Measurements from ENCODE around the gene PSD2. TPM values are rescaled to one million over a fixed set of nuclear protein-coding genes. Genes with fewer than 3 reads are reported as not detected.

PSD2 gene
- total RNA-seq, 5 donors from 2014 or later (not counting 1 experiment from before 2014, with no cell fraction given), result 0.07 to 0.15 (median 0.09) TPM; not detected in 2

DNA sequence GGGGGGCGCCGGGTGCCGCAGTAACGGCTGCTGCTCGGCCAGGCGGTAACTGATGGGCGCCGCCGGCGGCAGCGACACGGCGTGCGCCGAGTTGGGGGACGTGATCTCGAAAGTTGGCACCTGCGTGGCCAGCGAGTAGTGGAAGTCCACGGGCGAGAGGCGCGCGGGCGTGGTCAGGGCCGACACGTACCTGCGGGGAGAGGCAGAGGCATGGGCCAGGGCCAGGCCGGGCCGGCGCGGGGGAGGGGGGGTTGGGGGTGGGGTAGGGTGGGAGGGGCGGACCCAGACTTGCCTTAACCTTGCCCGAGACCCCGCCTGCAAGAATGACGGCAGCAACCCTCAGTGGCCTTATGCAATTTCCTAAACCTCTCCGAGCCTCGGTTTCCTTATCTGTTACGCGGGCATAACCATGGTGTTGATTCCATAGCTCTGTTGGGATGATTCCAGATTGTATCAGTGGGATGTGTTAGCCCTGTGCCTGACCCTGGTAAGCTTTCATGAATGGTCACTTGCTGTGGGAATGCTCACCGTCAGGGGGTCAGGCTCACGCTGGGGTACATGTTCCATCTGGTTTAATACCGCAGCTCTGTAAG lies 53.0 kb downstream of the PSD2 start:
- Histone ChIP-seq H3K4me1 (ENCODE audit: control insufficient read depth in 1 of 2, extremely low read depth in 1 of 2, insufficient read depth in 2 of 2, low read length in 2 of 2) (peaks cover 0 to 16% of the 10 kb centered on the region in 2 experiments), H3K4me3 (ENCODE audit: control insufficient read depth in 1 of 2, extremely low read depth in 1 of 2, low read length in 1 of 2) (peak overlapping the region; percentile 56 to 70), H3K9me3 (no peaks in the 10 kb centered on the region), H3K27ac (ENCODE audit: low read length) (peak overlapping the region; percentile 41), H3K36me3 (ENCODE audit: control insufficient read depth in 2 of 2, extremely low read depth in 1 of 2, insufficient read depth in 1 of 2, low read length in 1 of 2) (no peaks in the 10 kb centered on the region), H3K27me3 (replicated peaks in 1 of 2; ENCODE audit: control insufficient read depth in 2 of 2, extremely low read depth in 1 of 2, insufficient read depth in 2 of 2, low read length in 1 of 2) (peaks cover 2 to 29% of the 10 kb centered on the region in 2 experiments)
- WGBS (ENCODE audit: insufficient coverage), result 18% methylated on average over 27 of the region's 43 CpGs
- Mint-ChIP-seq H3K4me1 (peaks cover 9 to 25% (median 16%) of the 10 kb centered on the region in 3 donors), H3K27ac (peak overlapping the region; percentile 53 to 63), H3K27me3 (peaks cover 9 to 19% of the 10 kb centered on the region in 2 donors), H3K36me3 (no peaks in the 10 kb centered on the region), H3K9me3 (no peaks in the 10 kb centered on the region), H3K4me3 (peak overlapping the region; percentile 64 to 82 (median 76))
- peak in 26 of 35 experiments; percentile 2 to 55 (median 28) for DNase-seq
- CTCF ChIA-PET, result interaction anchor here in 1 of 2 donors (2.6 kb wide), 1 partner anchor 61 kb away, joined by 16 read pairs; no protein-coding TSS in a partner anchor
- peak; percentile 31 to 39 (median 38) for ATAC-seq (replicated peaks in 1 of 4)
- POLR2A ChIA-PET, result interaction anchor here in 1 of 2 donors (0.5 kb wide), 1 partner anchor 117 kb away, joined by 5 read pairs; no protein-coding TSS in a partner anchor

DNA sequence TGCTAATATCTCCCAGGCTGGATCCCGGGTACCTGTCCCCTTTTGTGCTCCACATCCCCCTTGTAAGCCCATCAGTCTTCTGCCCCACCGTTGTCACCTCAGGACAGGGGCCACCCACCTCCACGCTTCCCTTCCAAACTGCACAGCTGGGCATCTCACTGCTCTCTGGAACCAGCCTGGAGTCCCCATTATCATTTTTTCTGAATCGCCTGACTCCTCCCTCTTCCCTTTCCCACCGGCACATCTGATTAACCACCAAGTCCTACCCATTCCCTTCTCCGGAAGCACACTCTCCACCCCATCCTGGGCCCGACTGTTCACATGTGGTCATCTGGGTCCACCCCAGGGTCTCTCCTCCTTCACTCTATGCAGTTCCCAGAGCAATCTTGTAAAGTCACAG lies 53.9 kb downstream of the PSD2 start:
- Mint-ChIP-seq H3K4me1 (peaks cover 8 to 22% (median 15%) of the 10 kb centered on the region in 3 donors), H3K27me3 (peaks cover 6 to 15% of the 10 kb centered on the region in 2 donors), H3K4me3 (peak overlapping the region; percentile 55 to 82 (median 64)), H3K27ac (peak overlapping the region; percentile 48 to 73), H3K36me3 (no peaks in the 10 kb centered on the region), H3K9me3 (no peaks in the 10 kb centered on the region)
- 87% methylated on average over 7 of the region's 7 CpGs for WGBS (ENCODE audit: insufficient coverage)
- no peak for ATAC-seq (replicated peaks in 1 of 4)
- CTCF ChIA-PET, result interaction anchor here in 1 of 2 donors (1.1 kb wide), 1 partner anchor 10 kb away, joined by 3 read pairs; no protein-coding TSS in a partner anchor
- Histone ChIP-seq H3K36me3 (ENCODE audit: control insufficient read depth in 2 of 2, extremely low read depth in 1 of 2, insufficient read depth in 1 of 2, low read length in 1 of 2) (no peaks in the 10 kb centered on the region), H3K27ac (ENCODE audit: low read length) (no peak overlapping the region), H3K4me3 (ENCODE audit: control insufficient read depth in 1 of 2, extremely low read depth in 1 of 2, low read length in 1 of 2) (no peak overlapping the region), H3K4me1 (ENCODE audit: control insufficient read depth in 1 of 2, extremely low read depth in 1 of 2, insufficient read depth in 2 of 2, low read length in 2 of 2) (peaks cover 0 to 15% of the 10 kb centered on the region in 2 experiments), H3K9me3 (no peaks in the 10 kb centered on the region), H3K27me3 (replicated peaks in 1 of 2; ENCODE audit: control insufficient read depth in 2 of 2, extremely low read depth in 1 of 2, insufficient read depth in 2 of 2, low read length in 1 of 2) (peaks cover 2 to 25% of the 10 kb centered on the region in 2 experiments)
- no peak for DNase-seq
- POLR2A ChIA-PET, result no interaction called here

DNA sequence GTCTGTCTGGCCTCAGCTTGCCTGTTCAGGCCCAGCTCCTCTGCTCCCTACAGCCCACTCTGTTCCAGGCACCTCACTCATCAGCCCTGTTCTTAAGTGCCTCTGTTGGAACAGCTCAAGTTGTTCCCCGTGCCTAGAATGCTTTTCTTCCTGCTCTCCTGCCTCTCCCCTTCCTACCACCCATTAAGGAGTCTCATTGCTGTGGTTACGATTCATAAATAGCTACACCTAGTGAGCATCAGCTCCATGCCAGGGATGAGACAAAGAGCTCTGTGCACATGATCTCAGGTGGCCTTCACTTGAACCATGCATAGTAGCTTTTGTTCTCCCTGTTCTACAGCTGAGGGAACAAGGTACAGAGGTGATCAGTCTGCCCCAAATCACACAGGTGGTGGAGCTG lies 54.3 kb downstream of the PSD2 start:
- no peaks in the 10 kb centered on the region for H3K9me3 Mint-ChIP-seq
- H3K27me3 ChIP-seq (replicated peaks in 1 of 2; ENCODE audit: control insufficient read depth in 2 of 2, extremely low read depth in 1 of 2, insufficient read depth in 2 of 2, low read length in 1 of 2), result peaks cover 2 to 21% of the 10 kb centered on the region in 2 experiments
- peaks cover 4 to 10% of the 10 kb centered on the region in 2 donors for H3K27me3 Mint-ChIP-seq
- no peak for ATAC-seq (replicated peaks in 1 of 4)
- no peaks in the 10 kb centered on the region for H3K36me3 ChIP-seq (ENCODE audit: control insufficient read depth in 2 of 2, extremely low read depth in 1 of 2, insufficient read depth in 1 of 2, low read length in 1 of 2)
- DNase-seq, result peak in 1 of 35 experiments; percentile 12
- no peaks in the 10 kb centered on the region for H3K9me3 ChIP-seq
- no CpG with 5 or more reads among the region's 2 CpGs for WGBS (ENCODE audit: insufficient coverage)
- peaks cover 6 to 20% (median 13%) of the 10 kb centered on the region in 3 donors for H3K4me1 Mint-ChIP-seq
- ChIA-PET POLR2A (no interaction called here), CTCF (interaction anchor here (0.5 to 1.1 kb wide), 3 partner anchors 10 to 444 kb away, joined by 3 read pairs; no protein-coding TSS in a partner anchor)
- no peaks in the 10 kb centered on the region for H3K36me3 Mint-ChIP-seq
- no peak overlapping the region for H3K4me3 ChIP-seq (ENCODE audit: control insufficient read depth in 1 of 2, extremely low read depth in 1 of 2, low read length in 1 of 2)
- H3K4me3 Mint-ChIP-seq, result peak overlapping the region; percentile 55 to 82 (median 64)
- no peak overlapping the region for H3K27ac ChIP-seq (ENCODE audit: low read length)
- H3K4me1 ChIP-seq (ENCODE audit: control insufficient read depth in 1 of 2, extremely low read depth in 1 of 2, insufficient read depth in 2 of 2, low read length in 2 of 2), result peaks cover 0 to 13% of the 10 kb centered on the region in 2 experiments
- peak overlapping the region; percentile 53 to 73 for H3K27ac Mint-ChIP-seq

DNA sequence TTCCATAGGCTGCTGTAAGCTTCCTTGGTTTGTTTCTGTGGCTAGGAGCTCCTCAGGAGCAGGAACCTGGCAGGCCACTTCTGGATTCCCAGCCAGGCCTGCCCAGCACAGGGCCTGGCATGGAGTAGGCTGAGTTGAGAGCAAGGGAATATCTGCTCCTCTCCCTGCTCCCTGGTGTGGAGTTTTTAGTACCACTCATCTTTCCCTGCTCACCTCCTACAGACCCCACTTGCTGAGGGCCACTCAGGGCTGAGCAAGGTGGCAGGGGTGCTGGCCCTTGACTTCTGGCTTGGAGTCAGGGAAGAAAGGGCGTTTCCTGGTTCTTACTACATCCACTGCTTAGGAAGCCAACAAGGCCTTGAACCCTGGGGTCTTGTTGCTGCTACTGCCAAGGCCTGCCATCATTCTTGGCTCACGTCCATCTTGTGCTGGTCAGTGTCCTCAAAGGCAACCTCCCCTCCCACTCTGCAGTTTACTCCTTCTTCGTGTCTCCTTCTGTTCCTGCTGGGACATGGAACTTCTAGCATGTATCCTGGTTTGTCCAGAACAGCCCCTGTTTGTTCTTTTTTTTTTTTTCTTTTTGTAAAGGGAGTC lies 54.9 kb downstream of the PSD2 start:
- Mint-ChIP-seq H3K27ac (no peak overlapping the region), H3K36me3 (no peaks in the 10 kb centered on the region), H3K9me3 (no peaks in the 10 kb centered on the region), H3K27me3 (peaks cover 4 to 6% of the 10 kb centered on the region in 2 donors), H3K4me3 (peak overlapping the region in 2 of 3 donors; percentile 55 to 82), H3K4me1 (peaks cover 6 to 20% (median 13%) of the 10 kb centered on the region in 3 donors)
- Histone ChIP-seq H3K36me3 (ENCODE audit: control insufficient read depth in 2 of 2, extremely low read depth in 1 of 2, insufficient read depth in 1 of 2, low read length in 1 of 2) (no peaks in the 10 kb centered on the region), H3K4me1 (ENCODE audit: control insufficient read depth in 1 of 2, extremely low read depth in 1 of 2, insufficient read depth in 2 of 2, low read length in 2 of 2) (peaks cover 0 to 13% of the 10 kb centered on the region in 2 experiments), H3K27ac (ENCODE audit: low read length) (no peak overlapping the region), H3K9me3 (no peaks in the 10 kb centered on the region), H3K4me3 (ENCODE audit: control insufficient read depth in 1 of 2, extremely low read depth in 1 of 2, low read length in 1 of 2) (no peak overlapping the region), H3K27me3 (replicated peaks in 1 of 2; ENCODE audit: control insufficient read depth in 2 of 2, extremely low read depth in 1 of 2, insufficient read depth in 2 of 2, low read length in 1 of 2) (peaks cover 2 to 16% of the 10 kb centered on the region in 2 experiments)
- ATAC-seq (replicated peaks in 1 of 4) (no peak), DNase-seq (no peak)
- ChIA-PET POLR2A (no interaction called here), CTCF (interaction anchor here (0.5 to 0.7 kb wide), 2 partner anchors 63 to 445 kb away, joined by 3 read pairs; no protein-coding TSS in a partner anchor)
- 69% methylated on average over 1 of the region's 3 CpGs for WGBS (ENCODE audit: insufficient coverage)

DNA sequence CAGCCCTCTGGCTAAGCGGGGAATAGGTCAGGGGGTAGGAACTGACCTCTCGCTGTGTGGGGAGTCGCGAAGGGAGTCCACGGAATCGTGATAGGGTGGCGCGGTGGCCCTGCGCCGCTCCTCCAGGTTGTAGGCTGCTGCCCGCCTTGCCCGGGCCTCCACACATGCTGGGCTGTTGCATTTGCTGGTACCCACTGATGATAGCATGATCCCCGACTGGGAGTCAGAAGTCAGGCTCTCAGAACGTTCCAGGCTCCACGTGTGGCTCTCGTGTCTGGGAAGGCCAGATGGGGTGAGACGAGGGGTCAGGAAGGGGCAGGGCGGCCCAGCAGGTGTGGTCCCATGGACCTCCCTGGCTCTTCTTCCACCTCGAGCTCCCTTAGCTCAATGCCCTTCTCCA lies 56.0 kb downstream of the PSD2 start:
- Histone ChIP-seq H3K4me1 (ENCODE audit: control insufficient read depth in 1 of 2, extremely low read depth in 1 of 2, insufficient read depth in 2 of 2, low read length in 2 of 2) (peaks cover 0 to 13% of the 10 kb centered on the region in 2 experiments), H3K27ac (ENCODE audit: low read length) (no peak overlapping the region), H3K9me3 (no peaks in the 10 kb centered on the region), H3K4me3 (ENCODE audit: control insufficient read depth in 1 of 2, extremely low read depth in 1 of 2, low read length in 1 of 2) (no peak overlapping the region), H3K27me3 (replicated peaks in 1 of 2; ENCODE audit: control insufficient read depth in 2 of 2, extremely low read depth in 1 of 2, insufficient read depth in 2 of 2, low read length in 1 of 2) (peaks cover 2 to 6% of the 10 kb centered on the region in 2 experiments), H3K36me3 (ENCODE audit: control insufficient read depth in 2 of 2, extremely low read depth in 1 of 2, insufficient read depth in 1 of 2, low read length in 1 of 2) (no peaks in the 10 kb centered on the region)
- POLR2A ChIA-PET, result no interaction called here
- ATAC-seq (replicated peaks in 1 of 4), result no peak
- Mint-ChIP-seq H3K9me3 (no peaks in the 10 kb centered on the region), H3K4me1 (peaks cover 6 to 20% (median 13%) of the 10 kb centered on the region in 3 donors), H3K4me3 (no peak overlapping the region), H3K27me3 (peaks cover 2 to 4% of the 10 kb centered on the region in 2 donors), H3K27ac (no peak overlapping the region), H3K36me3 (no peaks in the 10 kb centered on the region)
- WGBS (ENCODE audit: insufficient coverage), result 93% methylated on average over 12 of the region's 19 CpGs
- no peak for DNase-seq
- CTCF ChIA-PET, result no interaction called here

DNA sequence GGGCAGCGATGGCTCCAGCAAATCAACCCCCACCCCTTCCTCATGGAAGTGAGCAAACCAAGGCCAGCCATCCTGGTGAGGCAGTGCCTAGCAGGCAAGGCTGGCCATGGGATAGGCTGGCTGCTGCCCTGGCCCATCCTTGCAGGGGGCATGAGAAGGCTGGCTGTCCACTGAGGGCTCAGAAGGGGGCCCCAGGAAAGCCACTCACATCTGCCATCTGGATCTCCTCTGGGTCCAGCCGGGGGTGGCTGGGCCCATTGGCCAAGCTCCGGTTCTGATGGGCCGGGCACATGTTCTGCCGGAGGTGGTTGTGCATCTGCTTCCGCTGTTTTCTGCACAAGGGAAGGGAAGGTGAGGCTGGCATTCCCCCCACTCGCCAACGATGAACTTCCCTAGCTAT lies 57.1 kb downstream of the PSD2 start:
- Mint-ChIP-seq H3K36me3 (no peaks in the 10 kb centered on the region), H3K4me1 (peaks cover 3 to 14% (median 9%) of the 10 kb centered on the region in 3 donors), H3K27me3 (no peaks in the 10 kb centered on the region), H3K9me3 (no peaks in the 10 kb centered on the region), H3K4me3 (no peak overlapping the region), H3K27ac (no peak overlapping the region)
- Histone ChIP-seq H3K27ac (ENCODE audit: low read length) (no peak overlapping the region), H3K4me3 (ENCODE audit: control insufficient read depth in 1 of 2, extremely low read depth in 1 of 2, low read length in 1 of 2) (no peak overlapping the region), H3K9me3 (no peaks in the 10 kb centered on the region), H3K27me3 (replicated peaks in 1 of 2; ENCODE audit: control insufficient read depth in 2 of 2, extremely low read depth in 1 of 2, insufficient read depth in 2 of 2, low read length in 1 of 2) (peaks cover 0 to 2% of the 10 kb centered on the region in 2 experiments), H3K4me1 (ENCODE audit: control insufficient read depth in 1 of 2, extremely low read depth in 1 of 2, insufficient read depth in 2 of 2, low read length in 2 of 2) (peaks cover 0 to 6% of the 10 kb centered on the region in 2 experiments), H3K36me3 (ENCODE audit: control insufficient read depth in 2 of 2, extremely low read depth in 1 of 2, insufficient read depth in 1 of 2, low read length in 1 of 2) (no peaks in the 10 kb centered on the region)
- ATAC-seq (replicated peaks in 1 of 4) (no peak), DNase-seq (no peak)
- WGBS (ENCODE audit: insufficient coverage), result 94% methylated on average over 2 of the region's 8 CpGs
- CTCF ChIA-PET, result interaction anchor here in 1 of 2 donors (0.7 kb wide), 1 partner anchor 66 kb away, joined by 4 read pairs; no protein-coding TSS in a partner anchor
- POLR2A ChIA-PET, result no interaction called here
